Raji (cell line): ENCODE measurements around the gene ZFP36L1.

Experiments
- POLR2A ChIP-seq: IDR thresholded peaks from 2 replicates; pipeline ENCODE4 v1.6.1; 2011; ENCODE audit warnings: low read depth, low read length, control low read depth; ENCODE audit not compliant: insufficient read depth

Gene ZFP36L1

GRCh38 chr14:68785534-68786490 is 7.1 kb downstream of the ZFP36L1 start:
- TF ChIP-seq POLR2A = no peak

- TF ChIP-seq POLR2A = no peak
Observed at GRCh38 chr14:68784978-68785533, 7.8 kb downstream of the ZFP36L1 start.

GRCh38 chr14:68784226-68784910 is 8.5 kb downstream of the ZFP36L1 start:
- TF ChIP-seq POLR2A = no peak

- TF ChIP-seq POLR2A = no peak
Observed at GRCh38 chr14:68783408-68784225, 9.2 kb downstream of the ZFP36L1 start.

GRCh38 chr14:68782091-68782981 is 10.5 kb downstream of the ZFP36L1 start:
- no peak for TF ChIP-seq POLR2A

- TF ChIP-seq POLR2A = no peak
Observed at GRCh38 chr14:68781161-68782021, 11.5 kb downstream of the ZFP36L1 start.

- no peak for TF ChIP-seq POLR2A
Observed at GRCh38 chr14:68780358-68781160, 12.3 kb downstream of the ZFP36L1 start.

GRCh38 chr14:68779761-68780323 is 13.0 kb downstream of the ZFP36L1 start:
- no peak for TF ChIP-seq POLR2A

GRCh38 chr14:68777644-68778043 is 15.2 kb downstream of the ZFP36L1 start:
- TF ChIP-seq POLR2A = no peak

- TF ChIP-seq POLR2A = no peak
Observed at GRCh38 chr14:68775614-68776126, 17.2 kb downstream of the ZFP36L1 start.

GRCh38 chr14:68774771-68775613 is 17.9 kb downstream of the ZFP36L1 start:
- TF ChIP-seq POLR2A = no peak

- no peak for TF ChIP-seq POLR2A
Observed at GRCh38 chr14:68772761-68773381, 20.0 kb downstream of the ZFP36L1 start.
